Liver (tissue), 9 donors: Measurements from ENCODE around the gene ALG6. TPM values are rescaled to one million over a fixed set of nuclear protein-coding genes. Genes with fewer than 3 reads are reported as not detected.

ENCODE experiments used
- DNase-seq: peaks from one replicate; pipeline ENCODE4 v3.0.0-alpha.2; 2017; ENCODE audit warnings: low spot score
- H3K27ac ChIP-seq, 2 donors: one replicate each; pipeline ENCODE4 v1.7.0; 2013; ENCODE audit warnings: inconsistent platforms in 2 of 2, low read length in 2 of 2, control low read depth in 1 of 2, low read depth in 1 of 2, mild to moderate bottlenecking in 1 of 2
- H3K27me3 ChIP-seq, 4 donors: one replicate each; pipeline versions ENCODE4 v1.6.1 to v1.7.0; 2013; ENCODE audit warnings: low read length in 3 of 4, inconsistent platforms in 1 of 4, mild to moderate bottlenecking in 1 of 4, moderate library complexity in 1 of 4; ENCODE audit not compliant: control insufficient read depth in 4 of 4, insufficient read depth in 4 of 4
- H3K36me3 ChIP-seq, 4 donors: one replicate each; pipeline versions ENCODE4 v1.6.1 to v1.7.0; 2013; ENCODE audit warnings: low read length in 3 of 4, mild to moderate bottlenecking in 3 of 4, low read depth in 1 of 4, moderate library complexity in 1 of 4; ENCODE audit not compliant: control insufficient read depth in 4 of 4, insufficient read depth in 3 of 4
- H3K4me1 ChIP-seq, 4 donors: one replicate each; pipeline versions ENCODE4 v1.6.1 to v1.7.0; 2013; ENCODE audit warnings: low read length in 3 of 4, mild to moderate bottlenecking in 3 of 4, moderate library complexity in 1 of 4; ENCODE audit not compliant: control insufficient read depth in 4 of 4, insufficient read depth in 4 of 4
- H3K4me3 ChIP-seq, 3 donors: one replicate each; pipeline versions ENCODE4 v1.6.1 to v1.7.0; 2013; ENCODE audit warnings: low read length in 3 of 3, control low read depth in 1 of 3, low read depth in 1 of 3, mild to moderate bottlenecking in 1 of 3
- H3K9ac ChIP-seq, 2 donors: one replicate each; pipeline ENCODE4 v1.7.0; 2013; ENCODE audit warnings: low read length in 2 of 2, mild to moderate bottlenecking in 2 of 2, moderate library complexity in 2 of 2, control low read depth in 1 of 2, low read depth in 1 of 2
- H3K9me3 ChIP-seq, 4 donors: one replicate each; pipeline versions ENCODE4 v1.6.1 to v1.7.0; 2013; ENCODE audit warnings: low read length in 3 of 4; ENCODE audit not compliant: control insufficient read depth in 4 of 4
- ATF3 ChIP-seq: IDR thresholded peaks from 2 replicates; pipeline ENCODE4 v1.6.1; 2016; ENCODE audit warnings: antibody characterized with exemption
- CTCF ChIP-seq: fragments of 150-350 bp; IDR thresholded peaks from 2 replicates; pipeline ENCODE4 v1.5.1; 2017; ENCODE audit warnings: improper control_type of control experiment, low read depth, low read length; ENCODE audit not compliant: missing input control
- EGR1 ChIP-seq, 2 donors: IDR thresholded peaks; 2 replicates each; pipeline ENCODE4 v1.6.1; 2016 to 2018; ENCODE audit warnings: antibody characterized with exemption in 2 of 2, low read depth in 2 of 2
- FOXA2 ChIP-seq: IDR thresholded peaks from 2 replicates; pipeline ENCODE4 v1.6.1; 2016; ENCODE audit warnings: antibody characterized with exemption
- GABPA ChIP-seq, 2 donors: IDR thresholded peaks in 1 of 2; conservative IDR thresholded peaks in 1 of 2; 2 replicates each; pipeline ENCODE4 v1.6.1; 2016; ENCODE audit warnings: antibody characterized with exemption in 2 of 2, mild to moderate bottlenecking in 1 of 2, moderate library complexity in 1 of 2
- HNF4A ChIP-seq, 2 donors: conservative IDR thresholded peaks; 2 replicates each; pipeline ENCODE4 v1.6.1; 2016; ENCODE audit warnings: antibody characterized with exemption in 2 of 2, mild to moderate bottlenecking in 2 of 2
- HNF4G ChIP-seq: IDR thresholded peaks from 2 replicates; pipeline ENCODE4 v1.6.1; 2016; ENCODE audit warnings: antibody characterized with exemption
- JUND ChIP-seq, 2 donors: IDR thresholded peaks; 2 replicates each; pipeline ENCODE4 v1.6.1; 2016; ENCODE audit warnings: antibody characterized with exemption in 2 of 2
- NR2F2 ChIP-seq: IDR thresholded peaks from 2 replicates; pipeline ENCODE4 v1.6.1; 2016; ENCODE audit warnings: antibody characterized with exemption
- RAD21 ChIP-seq, 2 donors: IDR thresholded peaks; 2 replicates each; pipeline ENCODE4 v1.6.1; 2016; ENCODE audit warnings: antibody characterized with exemption in 2 of 2, mild to moderate bottlenecking in 2 of 2
- RXRA ChIP-seq, 2 donors: IDR thresholded peaks; 2 replicates each; pipeline ENCODE4 v1.6.1; 2017 to 2018; ENCODE audit warnings: antibody characterized with exemption in 2 of 2, mild to moderate bottlenecking in 1 of 2
- SP1 ChIP-seq: IDR thresholded peaks from 2 replicates; pipeline ENCODE4 v1.6.1; 2018; ENCODE audit warnings: antibody characterized with exemption, mild to moderate bottlenecking
- TAF1 ChIP-seq: conservative IDR thresholded peaks from 2 replicates; pipeline ENCODE4 v1.6.1; 2016; ENCODE audit warnings: antibody characterized with exemption, mild to moderate bottlenecking
- YY1 ChIP-seq: IDR thresholded peaks from 2 replicates; pipeline ENCODE4 v1.6.1; 2016; ENCODE audit warnings: antibody characterized with exemption, mild to moderate bottlenecking
- WGBS: extraction: QIAGEN DNeasy Blood & Tissue Kit; methylation state at CpG from one replicate; pipeline ENCODE4 v1.1.7; 2013; 5-methylcytosine and 5-hydroxymethylcytosine counted together
- polyA plus RNA-seq, 2 donors: library from polyadenylated mRNA; stranded (reverse) in 1 of 2; unstranded in 1 of 2; fragments of 200-250 nt in 1 of 2; fragments of >200 nt in 1 of 2; fragmentation: Nextera tagmentation in 1 of 2; extraction: Ambion mirVana in 1 of 2; gene quantifications; one replicate each; pipeline versions ENCODE4 v1.2.1 to v1.2.3, GENCODE V29; 2013 to 2015
- total RNA-seq, 2 donors: library from RNA; depleted of rRNA; stranded (reverse); fragments of >200 nt; gene quantifications; one replicate each; pipeline ENCODE4 v1.2.3, GENCODE V29; 2014
- TF ChIP-seq, protein P1 (sequence below): IDR thresholded peaks from 2 replicates; pipeline ENCODE4 v1.6.1; 2016; ENCODE audit warnings: antibody characterized with exemption
- TF ChIP-seq, protein P2 (sequence below): IDR thresholded peaks from 2 replicates; pipeline ENCODE4 v1.6.1; 2016; ENCODE audit warnings: antibody characterized with exemption
- donor health status: healthy.
- donor health status: healthy.
- donor health status: healthy.
- donor health status: healthy.
- donor health status: healthy.

ALG6 gene
- total and polyA plus RNA-seq, 4 donors = 4.6 to 13.2 (median 6.6) TPM

DNA sequence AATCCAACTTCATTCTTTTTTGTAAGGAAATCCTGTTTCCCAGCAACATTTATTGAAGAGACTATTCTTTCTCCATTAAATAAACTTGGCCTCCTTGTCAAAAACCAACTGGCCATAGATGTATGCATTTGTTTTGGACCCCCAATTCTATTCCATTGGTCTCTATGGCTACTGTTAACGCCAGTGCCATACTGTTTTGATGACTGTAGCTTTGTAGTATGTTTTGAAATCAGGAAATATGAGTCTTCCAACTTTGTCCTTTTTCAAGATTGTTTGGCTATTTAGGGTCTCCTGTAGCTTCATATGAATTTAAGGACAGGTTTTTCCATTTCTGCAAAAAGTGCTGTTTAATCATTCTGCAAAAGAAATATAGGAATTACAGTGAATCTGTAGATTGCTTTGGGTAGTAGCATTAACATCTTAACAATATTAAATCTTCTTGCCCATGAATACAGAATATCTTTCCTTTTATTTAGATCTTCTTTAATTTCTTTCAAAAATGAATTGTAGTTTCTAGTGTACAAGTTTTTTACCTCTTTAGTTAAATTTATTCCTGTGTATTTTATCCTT lies 94.3 kb downstream of the ALG6 start (continued):
- TF ChIP-seq CTCF = no peak

- no peaks in the 10 kb centered on the region for H3K27me3 ChIP-seq
- H3K4me1 ChIP-seq = no peaks in the 10 kb centered on the region
- peaks cover 0 to 10% (median 4%) of the 10 kb centered on the region in 4 donors for H3K9me3 ChIP-seq
- H3K9ac ChIP-seq = no peak overlapping the region
- no peak overlapping the region for H3K27ac ChIP-seq
- DNase-seq = no peak
- H3K4me3 ChIP-seq = no peak overlapping the region
- no peak for TF ChIP-seq EGR1 (IDR thresholded peaks at IDR 0.05; ENCODE audit: low read depth in 2 of 2)
- no peak for TF ChIP-seq CTCF
- TF ChIP-seq GABPA (IDR thresholded peaks at IDR 0.05 in 1 of 2, conservative IDR thresholded peaks at IDR 0.05 in 1 of 2) = no peak
- TF ChIP-seq YY1 = no peak
- TF ChIP-seq RAD21 (IDR thresholded peaks at IDR 0.05) = no peak
- no peak for TF ChIP-seq JUND (IDR thresholded peaks at IDR 0.05)
- TF ChIP-seq, protein P1, sequence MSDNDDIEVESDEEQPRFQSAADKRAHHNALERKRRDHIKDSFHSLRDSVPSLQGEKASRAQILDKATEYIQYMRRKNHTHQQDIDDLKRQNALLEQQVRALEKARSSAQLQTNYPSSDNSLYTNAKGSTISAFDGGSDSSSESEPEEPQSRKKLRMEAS = no peak
- TF ChIP-seq, protein P2, sequence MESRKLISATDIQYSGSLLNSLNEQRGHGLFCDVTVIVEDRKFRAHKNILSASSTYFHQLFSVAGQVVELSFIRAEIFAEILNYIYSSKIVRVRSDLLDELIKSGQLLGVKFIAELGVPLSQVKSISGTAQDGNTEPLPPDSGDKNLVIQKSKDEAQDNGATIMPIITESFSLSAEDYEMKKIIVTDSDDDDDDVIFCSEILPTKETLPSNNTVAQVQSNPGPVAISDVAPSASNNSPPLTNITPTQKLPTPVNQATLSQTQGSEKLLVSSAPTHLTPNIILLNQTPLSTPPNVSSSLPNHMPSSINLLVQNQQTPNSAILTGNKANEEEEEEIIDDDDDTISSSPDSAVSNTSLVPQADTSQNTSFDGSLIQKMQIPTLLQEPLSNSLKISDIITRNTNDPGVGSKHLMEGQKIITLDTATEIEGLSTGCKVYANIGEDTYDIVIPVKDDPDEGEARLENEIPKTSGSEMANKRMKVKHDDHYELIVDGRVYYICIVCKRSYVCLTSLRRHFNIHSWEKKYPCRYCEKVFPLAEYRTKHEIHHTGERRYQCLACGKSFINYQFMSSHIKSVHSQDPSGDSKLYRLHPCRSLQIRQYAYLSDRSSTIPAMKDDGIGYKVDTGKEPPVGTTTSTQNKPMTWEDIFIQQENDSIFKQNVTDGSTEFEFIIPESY = no peak
- no peak for TF ChIP-seq SP1
- no peaks in the 10 kb centered on the region for H3K36me3 ChIP-seq
- WGBS = 79% methylated on average over 3 of the region's 3 CpGs
Observed at GRCh38 chr1:63463248-63463647, 95.8 kb downstream of the ALG6 start.

GRCh38 chr1:63466181-63466580 lies 98.8 kb downstream of the ALG6 start:
- H3K36me3 ChIP-seq = no peaks in the 10 kb centered on the region
- no peaks in the 10 kb centered on the region for H3K4me1 ChIP-seq
- WGBS = 75% methylated on average over 7 of the region's 7 CpGs
- no peaks in the 10 kb centered on the region for H3K27me3 ChIP-seq
- H3K9me3 ChIP-seq = peaks cover 0 to 10% (median 4%) of the 10 kb centered on the region in 4 donors
- H3K27ac ChIP-seq = no peak overlapping the region
- no peak overlapping the region for H3K4me3 ChIP-seq
- DNase-seq = no peak
- H3K9ac ChIP-seq = no peak overlapping the region
- TF ChIP-seq ATF3 (no peak), HNF4G (no peak), TAF1 (no peak), NR2F2 (no peak), YY1 (no peak), RAD21 (IDR thresholded peaks at IDR 0.05) (no peak), JUND (IDR thresholded peaks at IDR 0.05) (no peak), RXRA (IDR thresholded peaks at IDR 0.05) (no peak), EGR1 (IDR thresholded peaks at IDR 0.05; ENCODE audit: low read depth in 2 of 2) (no peak), SP1 (no peak), HNF4A (conservative IDR thresholded peaks at IDR 0.05) (no peak), FOXA2 (no peak), CTCF (no peak)
- TF ChIP-seq, protein P1 = no peak
- TF ChIP-seq, protein P2 = no peak
